Measurements from ENCODE around the gene AARS2. TPM values are rescaled to one million over a fixed set of nuclear protein-coding genes. Genes with fewer than 3 reads are reported as not detected.
A peak's percentile ranks its signal among the peaks of the same experiment; 100 is the strongest.

The AARS2 gene
- total and polyA plus RNA-seq, 10 of the 15 experiments (the other 5 are each of a cell fraction or from before 2014, with no cell fraction given): 0.71 to 18.3 (median 12.7) TPM

DNA sequence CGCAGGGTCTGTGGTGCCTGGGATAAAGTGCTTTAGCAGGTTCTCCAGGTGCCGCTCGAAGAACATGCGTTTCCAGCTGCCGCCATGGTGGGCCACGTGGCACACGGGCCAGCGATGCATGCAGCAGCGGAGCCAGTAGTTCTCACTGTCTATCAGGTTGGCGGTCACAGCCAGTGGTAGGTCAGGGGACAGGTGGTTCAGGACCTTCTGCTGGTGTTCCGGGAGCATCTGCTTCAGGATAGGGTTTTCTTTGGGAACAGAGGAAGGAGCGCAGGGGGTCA lies 26.9 kb downstream of the AARS2 start (continued):
- TF ChIP-seq, protein P1, sequence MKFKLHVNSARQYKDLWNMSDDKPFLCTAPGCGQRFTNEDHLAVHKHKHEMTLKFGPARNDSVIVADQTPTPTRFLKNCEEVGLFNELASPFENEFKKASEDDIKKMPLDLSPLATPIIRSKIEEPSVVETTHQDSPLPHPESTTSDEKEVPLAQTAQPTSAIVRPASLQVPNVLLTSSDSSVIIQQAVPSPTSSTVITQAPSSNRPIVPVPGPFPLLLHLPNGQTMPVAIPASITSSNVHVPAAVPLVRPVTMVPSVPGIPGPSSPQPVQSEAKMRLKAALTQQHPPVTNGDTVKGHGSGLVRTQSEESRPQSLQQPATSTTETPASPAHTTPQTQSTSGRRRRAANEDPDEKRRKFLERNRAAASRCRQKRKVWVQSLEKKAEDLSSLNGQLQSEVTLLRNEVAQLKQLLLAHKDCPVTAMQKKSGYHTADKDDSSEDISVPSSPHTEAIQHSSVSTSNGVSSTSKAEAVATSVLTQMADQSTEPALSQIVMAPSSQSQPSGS (IDR thresholded peaks at IDR 0.05; ENCODE audit: low read length): no peak
- TF ChIP-seq, protein P2, sequence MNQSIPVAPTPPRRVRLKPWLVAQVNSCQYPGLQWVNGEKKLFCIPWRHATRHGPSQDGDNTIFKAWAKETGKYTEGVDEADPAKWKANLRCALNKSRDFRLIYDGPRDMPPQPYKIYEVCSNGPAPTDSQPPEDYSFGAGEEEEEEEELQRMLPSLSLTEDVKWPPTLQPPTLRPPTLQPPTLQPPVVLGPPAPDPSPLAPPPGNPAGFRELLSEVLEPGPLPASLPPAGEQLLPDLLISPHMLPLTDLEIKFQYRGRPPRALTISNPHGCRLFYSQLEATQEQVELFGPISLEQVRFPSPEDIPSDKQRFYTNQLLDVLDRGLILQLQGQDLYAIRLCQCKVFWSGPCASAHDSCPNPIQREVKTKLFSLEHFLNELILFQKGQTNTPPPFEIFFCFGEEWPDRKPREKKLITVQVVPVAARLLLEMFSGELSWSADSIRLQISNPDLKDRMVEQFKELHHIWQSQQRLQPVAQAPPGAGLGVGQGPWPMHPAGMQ (IDR thresholded peaks at IDR 0.05; ENCODE audit: borderline replicate concordance): no peak

DNA sequence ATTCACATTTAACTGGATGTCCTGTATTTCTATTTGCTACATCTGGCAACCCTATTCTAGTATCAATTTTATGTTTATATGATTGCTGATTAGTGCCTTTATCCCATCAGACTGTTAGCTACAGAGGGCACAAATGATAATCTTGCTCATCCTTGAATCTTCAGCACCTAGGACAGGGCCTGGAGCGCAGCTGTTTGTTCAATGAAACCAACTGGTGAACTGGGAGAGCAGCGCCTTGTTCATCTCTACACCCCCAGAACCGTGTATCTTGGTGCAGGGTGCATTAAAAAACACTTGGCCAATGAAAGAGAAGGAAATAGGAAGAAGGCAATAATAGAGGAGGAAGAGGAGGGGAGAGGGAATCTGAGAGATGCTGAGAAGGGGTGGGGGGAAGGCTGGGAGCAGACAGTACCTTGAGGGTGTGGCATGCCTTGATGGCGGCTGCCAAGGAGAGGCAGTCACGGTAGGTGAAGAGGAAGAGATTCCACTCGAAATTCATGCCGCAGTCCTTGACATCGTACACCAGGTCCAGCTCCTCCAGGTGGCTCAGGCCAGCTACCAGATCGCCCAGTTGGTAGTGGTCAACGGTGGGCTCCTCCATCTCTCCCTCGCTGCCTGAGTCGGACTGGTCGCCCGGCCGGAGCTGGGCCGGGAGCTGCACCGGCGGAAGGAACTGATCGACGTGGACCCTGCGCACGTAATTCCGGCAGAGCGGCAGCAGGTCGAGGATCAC lies 27.4 kb downstream of the AARS2 start:
- Histone ChIP-seq H3K36me3 (ENCODE audit: control insufficient read depth in 2 of 2, insufficient read depth in 2 of 2, low read length in 1 of 2) (no peaks in the 10 kb centered on the region), H3K27ac (ENCODE audit: control insufficient read depth, insufficient read depth) (no peak overlapping the region), H3K4me3 (no peak overlapping the region), H3K4me2 (ENCODE audit: control insufficient read depth, insufficient read depth) (no peak overlapping the region), H3K9me3 (replicated peaks; ENCODE audit: control insufficient read depth, insufficient read depth, low read length) (no peaks in the 10 kb centered on the region), H3K79me2 (ENCODE audit: control insufficient read depth, insufficient read depth, low read length) (no peaks in the 10 kb centered on the region), H3K4me1 (ENCODE audit: control insufficient read depth, insufficient read depth, low read length) (no peaks in the 10 kb centered on the region), H2AFZ (ENCODE audit: control insufficient read depth, low read depth, low read length) (no peak overlapping the region), H4K20me1 (ENCODE audit: control insufficient read depth, insufficient read depth) (no peaks in the 10 kb centered on the region), H3K9ac (ENCODE audit: control insufficient read depth, insufficient read depth, low read length) (no peak overlapping the region), H3K27me3 (replicated peaks in 1 of 2; ENCODE audit: control insufficient read depth in 2 of 2, insufficient read depth in 2 of 2, low read length in 1 of 2) (peaks cover 0 to 3% of the 10 kb centered on the region in 2 experiments; a peak in 2 of 4 replicates)
- in situ Hi-C loops (cut with MboI) (no loop called here), intact Hi-C loops (cut with micrococcal nuclease; ENCODE audit: unreplicated experiment) (no loop called here)
- TF ChIP-seq, protein P3, sequence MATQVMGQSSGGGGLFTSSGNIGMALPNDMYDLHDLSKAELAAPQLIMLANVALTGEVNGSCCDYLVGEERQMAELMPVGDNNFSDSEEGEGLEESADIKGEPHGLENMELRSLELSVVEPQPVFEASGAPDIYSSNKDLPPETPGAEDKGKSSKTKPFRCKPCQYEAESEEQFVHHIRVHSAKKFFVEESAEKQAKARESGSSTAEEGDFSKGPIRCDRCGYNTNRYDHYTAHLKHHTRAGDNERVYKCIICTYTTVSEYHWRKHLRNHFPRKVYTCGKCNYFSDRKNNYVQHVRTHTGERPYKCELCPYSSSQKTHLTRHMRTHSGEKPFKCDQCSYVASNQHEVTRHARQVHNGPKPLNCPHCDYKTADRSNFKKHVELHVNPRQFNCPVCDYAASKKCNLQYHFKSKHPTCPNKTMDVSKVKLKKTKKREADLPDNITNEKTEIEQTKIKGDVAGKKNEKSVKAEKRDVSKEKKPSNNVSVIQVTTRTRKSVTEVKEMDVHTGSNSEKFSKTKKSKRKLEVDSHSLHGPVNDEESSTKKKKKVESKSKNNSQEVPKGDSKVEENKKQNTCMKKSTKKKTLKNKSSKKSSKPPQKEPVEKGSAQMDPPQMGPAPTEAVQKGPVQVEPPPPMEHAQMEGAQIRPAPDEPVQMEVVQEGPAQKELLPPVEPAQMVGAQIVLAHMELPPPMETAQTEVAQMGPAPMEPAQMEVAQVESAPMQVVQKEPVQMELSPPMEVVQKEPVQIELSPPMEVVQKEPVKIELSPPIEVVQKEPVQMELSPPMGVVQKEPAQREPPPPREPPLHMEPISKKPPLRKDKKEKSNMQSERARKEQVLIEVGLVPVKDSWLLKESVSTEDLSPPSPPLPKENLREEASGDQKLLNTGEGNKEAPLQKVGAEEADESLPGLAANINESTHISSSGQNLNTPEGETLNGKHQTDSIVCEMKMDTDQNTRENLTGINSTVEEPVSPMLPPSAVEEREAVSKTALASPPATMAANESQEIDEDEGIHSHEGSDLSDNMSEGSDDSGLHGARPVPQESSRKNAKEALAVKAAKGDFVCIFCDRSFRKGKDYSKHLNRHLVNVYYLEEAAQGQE (IDR thresholded peaks at IDR 0.05; ENCODE audit: low read depth, low read length): peak; percentile 83
- TF ChIP-seq, protein P4, sequence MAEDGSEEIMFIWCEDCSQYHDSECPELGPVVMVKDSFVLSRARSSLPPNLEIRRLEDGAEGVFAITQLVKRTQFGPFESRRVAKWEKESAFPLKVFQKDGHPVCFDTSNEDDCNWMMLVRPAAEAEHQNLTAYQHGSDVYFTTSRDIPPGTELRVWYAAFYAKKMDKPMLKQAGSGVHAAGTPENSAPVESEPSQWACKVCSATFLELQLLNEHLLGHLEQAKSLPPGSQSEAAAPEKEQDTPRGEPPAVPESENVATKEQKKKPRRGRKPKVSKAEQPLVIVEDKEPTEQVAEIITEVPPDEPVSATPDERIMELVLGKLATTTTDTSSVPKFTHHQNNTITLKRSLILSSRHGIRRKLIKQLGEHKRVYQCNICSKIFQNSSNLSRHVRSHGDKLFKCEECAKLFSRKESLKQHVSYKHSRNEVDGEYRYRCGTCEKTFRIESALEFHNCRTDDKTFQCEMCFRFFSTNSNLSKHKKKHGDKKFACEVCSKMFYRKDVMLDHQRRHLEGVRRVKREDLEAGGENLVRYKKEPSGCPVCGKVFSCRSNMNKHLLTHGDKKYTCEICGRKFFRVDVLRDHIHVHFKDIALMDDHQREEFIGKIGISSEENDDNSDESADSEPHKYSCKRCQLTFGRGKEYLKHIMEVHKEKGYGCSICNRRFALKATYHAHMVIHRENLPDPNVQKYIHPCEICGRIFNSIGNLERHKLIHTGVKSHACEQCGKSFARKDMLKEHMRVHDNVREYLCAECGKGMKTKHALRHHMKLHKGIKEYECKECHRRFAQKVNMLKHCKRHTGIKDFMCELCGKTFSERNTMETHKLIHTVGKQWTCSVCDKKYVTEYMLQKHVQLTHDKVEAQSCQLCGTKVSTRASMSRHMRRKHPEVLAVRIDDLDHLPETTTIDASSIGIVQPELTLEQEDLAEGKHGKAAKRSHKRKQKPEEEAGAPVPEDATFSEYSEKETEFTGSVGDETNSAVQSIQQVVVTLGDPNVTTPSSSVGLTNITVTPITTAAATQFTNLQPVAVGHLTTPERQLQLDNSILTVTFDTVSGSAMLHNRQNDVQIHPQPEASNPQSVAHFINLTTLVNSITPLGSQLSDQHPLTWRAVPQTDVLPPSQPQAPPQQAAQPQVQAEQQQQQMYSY (CRISPR knock-in tag; IDR thresholded peaks at IDR 0.05): no peak
- peak; percentile 38; the same call in 1 of the 2 replicates for TF ChIP-seq SIN3A (IDR thresholded peaks at IDR 0.05; ENCODE audit: low read depth, low read length)
- ChIA-PET CTCF (interaction anchor here (4.2 kb wide), 1 partner anchor 17 kb away, joined by 22 read pairs; no protein-coding TSS in a partner anchor), POLR2A (no interaction called here), SMC1A (ENCODE audit: uncharacterized antibody, unreplicated experiment) (no interaction called here), RAD21 (ENCODE audit: unreplicated experiment) (no interaction called here)
- ATAC-seq: no peak
- no peak for FAIRE-seq
- 54% methylated on average over 25 of the region's 25 CpGs for WGBS (ENCODE audit: insufficient coverage, insufficient replicate concordance, low lambda C conversion rate, missing lambda C conversion rate)
- BruUV-seq (replicated peaks): no TSS peak
- no peak for DNase-seq (ENCODE audit: low read depth, low spot score)
